Measurements from ENCODE around the gene SPAG16.

Gene SPAG16

GRCh38 chr2:214079032-214079431 lies 794.8 kb downstream of the SPAG16 start:
- no peak for DNase-seq (ENCODE audit: low spot score)

DNA sequence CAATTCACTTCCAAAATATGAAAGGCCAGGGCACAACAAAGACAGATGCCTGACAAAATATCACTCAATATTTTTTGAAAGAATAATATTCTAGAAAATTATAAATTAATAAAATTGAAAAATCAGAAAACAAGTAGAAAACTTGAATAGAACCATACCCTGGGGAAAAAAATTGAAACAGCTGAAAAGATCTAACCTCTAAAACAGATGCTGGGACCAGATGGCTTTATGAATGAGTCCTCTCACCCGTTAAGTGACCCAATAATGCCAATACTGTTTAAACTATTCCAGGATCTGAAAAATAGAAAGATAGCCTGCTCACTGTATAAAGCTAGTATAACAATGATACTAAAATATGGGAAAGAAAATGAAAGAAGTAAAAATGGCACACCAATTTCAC lies 804.3 kb downstream of the SPAG16 start:
- no peak for DNase-seq (ENCODE audit: low spot score)

DNA sequence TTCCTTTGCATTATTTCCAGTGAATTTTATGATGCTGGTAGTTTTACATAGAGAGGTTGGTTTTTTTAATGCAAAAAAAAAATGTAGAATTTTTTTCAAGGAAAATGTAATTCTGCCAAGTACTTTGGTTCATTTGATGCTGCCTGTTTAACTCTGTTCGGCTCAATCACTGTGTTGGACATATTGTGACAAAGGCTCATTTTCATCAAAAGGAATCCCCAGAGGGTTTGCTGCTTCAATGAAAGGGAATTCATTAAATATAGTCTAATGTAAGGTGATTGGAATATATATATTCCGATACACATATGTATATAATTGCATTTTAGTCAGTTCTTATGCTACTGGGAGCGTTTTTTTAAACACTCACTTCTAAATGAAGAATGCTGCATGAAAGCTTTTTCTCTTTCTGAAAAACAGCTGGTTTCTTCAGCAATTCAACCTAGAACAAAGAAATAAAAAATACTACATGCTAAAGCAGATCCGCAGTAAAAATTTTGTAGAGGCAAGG lies 812.0 kb downstream of the SPAG16 start:
- DNase-seq (ENCODE audit: low spot score): no peak

- DNase-seq (ENCODE audit: low spot score): no peak
Measured at GRCh38 chr2:214098811-214099210, 814.5 kb downstream of the SPAG16 start.

DNA sequence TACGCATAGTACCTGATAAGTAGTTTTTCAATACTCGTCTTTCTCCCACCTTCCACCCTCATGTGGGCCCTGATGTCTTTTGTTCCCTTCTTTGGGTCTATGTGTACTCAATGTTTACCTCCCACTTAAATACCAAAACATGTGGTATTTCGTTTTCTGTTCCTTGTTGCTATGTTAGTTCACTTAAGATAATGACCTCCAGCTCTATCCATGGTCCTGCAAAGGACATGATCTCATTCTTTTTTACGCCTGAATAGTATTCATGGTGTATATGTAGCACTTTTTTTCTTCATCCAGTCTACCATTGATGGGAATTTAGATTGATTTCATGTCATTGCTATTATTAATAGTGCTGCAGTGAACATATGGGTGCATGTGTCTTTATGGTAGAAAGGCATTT lies 816.2 kb downstream of the SPAG16 start:
- DNase-seq (ENCODE audit: low spot score): no peak

GRCh38 chr2:214103276-214104001 lies 819.2 kb downstream of the SPAG16 start:
- no peak for DNase-seq (ENCODE audit: low spot score)

GRCh38 chr2:214104219-214104618 lies 820.0 kb downstream of the SPAG16 start:
- no peak for DNase-seq (ENCODE audit: low spot score)

GRCh38 chr2:214104967-214105366 lies 820.7 kb downstream of the SPAG16 start:
- DNase-seq (ENCODE audit: low spot score): no peak

- no peak for DNase-seq (ENCODE audit: low spot score)
Measured at GRCh38 chr2:214107726-214108125, 823.5 kb downstream of the SPAG16 start.

- DNase-seq (ENCODE audit: low spot score): no peak
Measured at GRCh38 chr2:214108598-214108997, 824.3 kb downstream of the SPAG16 start.

- DNase-seq (ENCODE audit: low spot score): no peak
Measured at GRCh38 chr2:214117054-214117453, 832.8 kb downstream of the SPAG16 start.

- DNase-seq (ENCODE audit: low spot score): peak; percentile 14
Measured at GRCh38 chr2:214126135-214126534, 841.9 kb downstream of the SPAG16 start.

- DNase-seq (ENCODE audit: low spot score): no peak
Measured at GRCh38 chr2:214127170-214127569, 842.9 kb downstream of the SPAG16 start.

GRCh38 chr2:214127571-214127970 lies 843.3 kb downstream of the SPAG16 start:
- no peak for DNase-seq (ENCODE audit: low spot score)

GRCh38 chr2:214128040-214128439 lies 843.8 kb downstream of the SPAG16 start:
- DNase-seq (ENCODE audit: low spot score): no peak

DNA sequence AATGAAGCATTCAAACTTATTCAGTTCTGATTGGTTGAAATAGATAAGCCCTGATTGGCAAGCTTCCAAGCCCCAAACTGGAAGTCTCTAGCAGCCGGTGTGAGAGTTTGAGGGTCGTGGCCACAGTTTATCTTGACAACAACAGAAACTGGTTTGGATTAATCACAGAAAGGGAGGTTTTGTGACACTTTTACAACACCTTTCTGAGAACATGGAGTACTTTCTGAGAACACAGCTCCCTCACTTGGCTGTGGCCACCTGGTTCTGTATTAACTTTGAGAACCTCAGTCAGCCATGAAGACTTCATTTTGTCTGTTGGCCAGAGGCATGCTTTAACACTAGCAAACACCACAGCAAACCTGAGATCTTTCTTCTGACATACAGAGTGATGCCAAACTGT lies 845.9 kb downstream of the SPAG16 start:
- DNase-seq (ENCODE audit: low spot score): no peak

GRCh38 chr2:214135966-214136365 lies 851.7 kb downstream of the SPAG16 start:
- no peak for DNase-seq (ENCODE audit: low spot score)

DNA sequence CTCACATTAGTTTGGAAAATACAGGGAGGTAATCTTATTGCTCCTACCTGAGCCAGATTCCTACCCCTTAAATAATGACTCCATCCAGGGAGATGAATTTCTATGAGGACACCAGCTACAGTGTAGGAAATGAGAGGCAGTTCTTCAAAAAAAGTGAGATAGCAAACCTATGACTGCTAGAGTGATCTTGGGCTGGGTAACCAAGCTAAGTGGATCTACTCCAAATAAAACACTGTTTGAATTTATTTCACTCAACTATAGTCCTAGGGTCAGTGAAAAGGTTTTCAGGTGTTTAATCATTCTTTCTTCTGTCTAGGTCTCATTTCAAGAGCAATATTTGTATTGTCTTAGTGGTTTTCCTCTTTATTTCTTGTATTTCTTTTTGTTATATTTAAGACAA lies 854.5 kb downstream of the SPAG16 start:
- DNase-seq (ENCODE audit: low spot score): no peak

GRCh38 chr2:214139630-214140284 lies 855.5 kb downstream of the SPAG16 start:
- no peak for DNase-seq (ENCODE audit: low spot score)

DNA sequence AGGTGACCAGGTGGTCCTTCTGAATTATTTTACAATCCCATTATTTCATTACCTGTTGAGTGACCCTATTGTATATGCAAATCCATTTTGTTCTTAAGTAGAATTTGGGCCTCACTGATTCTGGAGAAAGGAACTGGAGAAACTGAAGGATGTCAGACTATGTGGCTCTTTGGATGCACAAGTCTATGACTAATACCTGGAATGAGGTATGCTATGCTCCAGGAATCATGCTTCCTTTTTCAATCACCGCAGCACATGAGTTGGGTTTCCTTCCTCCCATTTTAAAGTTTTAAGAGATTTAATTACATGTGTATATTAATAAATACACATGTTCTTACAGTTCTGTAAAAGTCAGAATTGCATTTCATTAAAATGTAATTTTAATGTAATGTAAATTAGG lies 872.7 kb downstream of the SPAG16 start:
- no peak for DNase-seq (ENCODE audit: low spot score)

DNA sequence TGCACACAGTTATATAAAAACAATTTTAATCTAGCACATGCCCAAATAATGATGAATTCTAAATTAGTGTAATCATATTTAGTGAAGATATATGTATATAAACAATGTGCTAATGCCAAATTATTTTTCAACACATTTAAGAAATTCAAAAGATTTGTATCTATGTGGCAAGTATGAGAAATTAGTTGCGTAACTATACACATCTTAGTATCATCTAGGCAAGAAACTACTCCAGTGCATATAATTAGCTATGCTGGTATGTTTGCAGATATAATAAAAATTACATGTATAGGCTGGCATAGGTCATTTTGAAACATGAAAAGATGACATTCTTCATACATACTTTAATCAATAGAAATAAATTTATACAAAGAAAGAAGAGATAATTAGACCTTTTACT lies 874.6 kb downstream of the SPAG16 start:
- DNase-seq (ENCODE audit: low spot score): no peak

GRCh38 chr2:214169281-214169680 lies 885.0 kb downstream of the SPAG16 start:
- DNase-seq (ENCODE audit: low spot score): no peak

DNA sequence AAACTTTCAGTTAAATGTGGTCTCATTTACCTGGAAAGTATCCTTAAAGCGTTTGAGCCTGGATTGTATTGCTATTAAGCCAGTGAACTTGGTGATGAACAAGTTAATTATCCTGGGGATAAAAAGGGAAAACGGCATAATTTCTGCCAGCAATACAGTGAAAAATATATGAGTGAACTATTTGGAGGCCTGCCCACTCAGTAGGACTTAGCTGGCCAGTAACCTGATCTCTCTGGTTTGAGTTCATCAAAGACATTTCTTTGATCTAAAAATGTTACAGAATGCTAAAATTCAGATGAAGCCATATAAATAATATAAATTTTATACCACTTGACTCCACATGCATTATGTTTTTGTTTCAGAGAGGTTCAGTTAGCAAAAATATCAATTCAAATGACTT lies 885.5 kb downstream of the SPAG16 start:
- DNase-seq (ENCODE audit: low spot score): no peak

DNA sequence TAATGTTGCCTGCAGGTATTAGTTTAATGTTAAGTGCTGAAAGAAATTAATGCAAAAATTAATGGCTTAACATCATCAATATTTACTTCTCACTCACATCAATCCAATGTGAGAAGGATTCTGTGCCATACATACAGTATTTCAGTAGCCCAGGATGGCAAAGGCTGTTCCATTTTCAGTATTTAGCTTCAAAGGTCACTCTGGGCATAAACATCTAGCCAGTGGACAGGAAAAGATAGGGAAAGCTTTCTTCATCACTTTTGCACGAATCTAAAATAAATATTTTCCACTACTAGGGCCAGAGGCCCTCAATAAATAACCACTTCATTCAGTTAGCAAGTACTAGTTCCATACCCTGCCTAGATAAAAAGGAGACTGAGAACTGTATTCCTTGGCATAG lies 890.3 kb downstream of the SPAG16 start:
- no peak for DNase-seq (ENCODE audit: low spot score)

All from COLO829 (cell line).